ENCODE data around the gene TPRG1L. TPM values are rescaled to one million over a fixed set of nuclear protein-coding genes. Genes with fewer than 3 reads are reported as not detected.
A peak's percentile ranks its signal among the peaks of the same experiment; 100 is the strongest.

Gene TPRG1L
- total RNA-seq, 1 donor from 2014 or later: 14.5 TPM

DNA sequence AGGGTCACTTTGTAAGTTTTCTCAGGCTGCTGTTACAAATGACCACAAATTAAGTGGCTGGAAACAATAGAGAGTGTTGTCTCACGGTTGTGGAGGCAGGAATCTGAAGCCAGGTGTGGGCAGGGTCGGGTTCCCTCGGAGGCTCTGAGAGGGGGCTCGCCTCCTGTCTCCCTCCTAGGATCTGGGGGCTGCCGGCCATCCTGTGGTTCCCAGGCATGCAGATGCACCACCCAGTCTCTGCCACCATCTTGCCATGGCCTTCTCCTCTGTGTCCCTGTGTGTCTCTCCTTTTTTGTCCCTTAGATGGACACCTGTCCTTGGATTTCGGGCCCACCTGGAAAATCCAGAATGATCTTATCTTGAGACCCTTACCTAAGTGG, 32.3 kb downstream of the TPRG1L start:
- H3K27ac Mint-ChIP-seq (ENCODE audit: unreplicated experiment): no peak overlapping the region

GRCh38 chr1:3657578-3658230, 32.9 kb downstream of the TPRG1L start:
- no peak for DNase-seq (ENCODE audit: low read depth, low spot score)
- TF ChIP-seq, protein P1, sequence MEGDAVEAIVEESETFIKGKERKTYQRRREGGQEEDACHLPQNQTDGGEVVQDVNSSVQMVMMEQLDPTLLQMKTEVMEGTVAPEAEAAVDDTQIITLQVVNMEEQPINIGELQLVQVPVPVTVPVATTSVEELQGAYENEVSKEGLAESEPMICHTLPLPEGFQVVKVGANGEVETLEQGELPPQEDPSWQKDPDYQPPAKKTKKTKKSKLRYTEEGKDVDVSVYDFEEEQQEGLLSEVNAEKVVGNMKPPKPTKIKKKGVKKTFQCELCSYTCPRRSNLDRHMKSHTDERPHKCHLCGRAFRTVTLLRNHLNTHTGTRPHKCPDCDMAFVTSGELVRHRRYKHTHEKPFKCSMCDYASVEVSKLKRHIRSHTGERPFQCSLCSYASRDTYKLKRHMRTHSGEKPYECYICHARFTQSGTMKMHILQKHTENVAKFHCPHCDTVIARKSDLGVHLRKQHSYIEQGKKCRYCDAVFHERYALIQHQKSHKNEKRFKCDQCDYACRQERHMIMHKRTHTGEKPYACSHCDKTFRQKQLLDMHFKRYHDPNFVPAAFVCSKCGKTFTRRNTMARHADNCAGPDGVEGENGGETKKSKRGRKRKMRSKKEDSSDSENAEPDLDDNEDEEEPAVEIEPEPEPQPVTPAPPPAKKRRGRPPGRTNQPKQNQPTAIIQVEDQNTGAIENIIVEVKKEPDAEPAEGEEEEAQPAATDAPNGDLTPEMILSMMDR (conservative IDR thresholded peaks at IDR 0.05): no peak
- H3K27ac Mint-ChIP-seq (ENCODE audit: unreplicated experiment): no peak overlapping the region
- peaks cover 10% of the 10 kb centered on the region for H3K4me1 Mint-ChIP-seq
- H3K4me3 Mint-ChIP-seq: no peak overlapping the region
- H3K9me3 Mint-ChIP-seq: no peaks in the 10 kb centered on the region
- peaks cover 71% of the 10 kb centered on the region for H3K27me3 Mint-ChIP-seq (ENCODE audit: low read depth)
- H3K36me3 Mint-ChIP-seq (ENCODE audit: low read depth): no peaks in the 10 kb centered on the region

More for the DNA sequence above, 32.3 kb downstream of the TPRG1L start:
- H3K4me3 Mint-ChIP-seq: no peak overlapping the region
- H3K36me3 Mint-ChIP-seq (ENCODE audit: low read depth): no peaks in the 10 kb centered on the region
- peaks cover 74% of the 10 kb centered on the region for H3K27me3 Mint-ChIP-seq (ENCODE audit: low read depth)
- DNase-seq (ENCODE audit: low read depth, low spot score): no peak
- TF ChIP-seq, protein P1 (conservative IDR thresholded peaks at IDR 0.05): no peak
- no peaks in the 10 kb centered on the region for H3K9me3 Mint-ChIP-seq
- peaks cover 10% of the 10 kb centered on the region for H3K4me1 Mint-ChIP-seq

GRCh38 chr1:3658231-3658615, 33.4 kb downstream of the TPRG1L start:
- Mint-ChIP-seq H3K4me1 (peaks cover 8% of the 10 kb centered on the region), H3K36me3 (ENCODE audit: low read depth) (no peaks in the 10 kb centered on the region), H3K27me3 (ENCODE audit: low read depth) (peaks cover 69% of the 10 kb centered on the region), H3K9me3 (no peaks in the 10 kb centered on the region), H3K4me3 (peak overlapping the region; percentile 9), H3K27ac (ENCODE audit: unreplicated experiment) (no peak overlapping the region)
- TF ChIP-seq, protein P1 (conservative IDR thresholded peaks at IDR 0.05): no peak
- no peak for DNase-seq (ENCODE audit: low read depth, low spot score)

- H3K36me3 Mint-ChIP-seq (ENCODE audit: low read depth): no peaks in the 10 kb centered on the region
- no peak overlapping the region for H3K4me3 Mint-ChIP-seq
- peaks cover 6% of the 10 kb centered on the region for H3K4me1 Mint-ChIP-seq
- H3K27me3 Mint-ChIP-seq (ENCODE audit: low read depth): peaks cover 61% of the 10 kb centered on the region
- no peak for DNase-seq (ENCODE audit: low read depth, low spot score)
- TF ChIP-seq, protein P1 (conservative IDR thresholded peaks at IDR 0.05): no peak
- no peak overlapping the region for H3K27ac Mint-ChIP-seq (ENCODE audit: unreplicated experiment)
- no peaks in the 10 kb centered on the region for H3K9me3 Mint-ChIP-seq
Measured at GRCh38 chr1:3659093-3659492, 34.3 kb downstream of the TPRG1L start.

DNA sequence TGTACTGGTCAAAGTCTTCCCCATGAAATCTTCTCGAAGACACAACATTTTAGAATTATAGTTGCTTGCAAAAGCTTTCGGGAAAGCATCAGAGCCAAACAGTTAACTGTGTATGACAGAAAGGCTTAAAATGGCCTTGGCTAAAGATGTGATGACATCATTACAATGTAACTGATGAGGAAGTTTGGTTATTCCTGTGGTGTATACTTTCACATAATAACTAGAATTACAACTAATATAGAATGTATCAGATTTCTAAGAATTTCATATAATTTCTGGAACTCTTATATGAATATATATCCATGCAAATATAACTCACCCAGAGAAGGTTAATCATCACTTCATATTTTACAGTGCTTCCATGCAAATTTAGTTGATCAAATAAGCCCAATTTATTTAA, 35.9 kb downstream of the TPRG1L start:
- DNase-seq (ENCODE audit: low read depth, low spot score): no peak
- TF ChIP-seq, protein P1 (conservative IDR thresholded peaks at IDR 0.05): no peak
- no peaks in the 10 kb centered on the region for H3K9me3 Mint-ChIP-seq
- H3K27ac Mint-ChIP-seq (ENCODE audit: unreplicated experiment): no peak overlapping the region
- peaks cover 11% of the 10 kb centered on the region for H3K4me1 Mint-ChIP-seq
- H3K27me3 Mint-ChIP-seq (ENCODE audit: low read depth): peaks cover 45% of the 10 kb centered on the region
- H3K36me3 Mint-ChIP-seq (ENCODE audit: low read depth): no peaks in the 10 kb centered on the region
- no peak overlapping the region for H3K4me3 Mint-ChIP-seq
